Nephron (organoid): Measurements from ENCODE around the gene TAS2R31.
"Not testable (repeated sequence)": the region's sequence is repeated elsewhere in the genome, so short reads cannot be mapped to it uniquely, and the experiment has no call there.

Experiments used
- H3K27ac Mint-ChIP-seq, 3 experiments: 2 replicates each; pipeline ENCODE4 v1.8.0; 2020; ENCODE audit warnings: mixed read lengths in 3 of 3, mild to moderate bottlenecking in 2 of 3, moderate library complexity in 1 of 3
- H3K27me3 Mint-ChIP-seq: 2 replicates; pipeline ENCODE4 v1.8.0; 2021; ENCODE audit warnings: low read depth, mild to moderate bottlenecking, moderate library complexity, mixed read lengths
- H3K36me3 Mint-ChIP-seq: 2 replicates; pipeline ENCODE4 v1.8.0; 2020; ENCODE audit warnings: low read depth, mixed read lengths
- H3K4me1 Mint-ChIP-seq: 2 replicates; pipeline ENCODE4 v1.8.0; 2020; ENCODE audit warnings: mixed read lengths
- H3K4me3 Mint-ChIP-seq, 3 experiments: 2 replicates each; pipeline ENCODE4 v1.8.0; 2020; ENCODE audit warnings: mild to moderate bottlenecking in 3 of 3, mixed read lengths in 3 of 3, moderate library complexity in 2 of 3
- H3K9me3 Mint-ChIP-seq: 2 replicates; pipeline ENCODE4 v1.8.0; 2020; ENCODE audit warnings: mixed read lengths
- TF ChIP-seq, protein P1 (sequence below), 3 experiments: fragments of 200-600 bp; sonication (generic); IDR thresholded peaks; one replicate each; pipeline ENCODE4 v1.5.0; 2021; ENCODE audit warnings: antibody characterized with exemption in 3 of 3; ENCODE audit not compliant: unreplicated experiment in 3 of 3

The TAS2R31 gene

DNA sequence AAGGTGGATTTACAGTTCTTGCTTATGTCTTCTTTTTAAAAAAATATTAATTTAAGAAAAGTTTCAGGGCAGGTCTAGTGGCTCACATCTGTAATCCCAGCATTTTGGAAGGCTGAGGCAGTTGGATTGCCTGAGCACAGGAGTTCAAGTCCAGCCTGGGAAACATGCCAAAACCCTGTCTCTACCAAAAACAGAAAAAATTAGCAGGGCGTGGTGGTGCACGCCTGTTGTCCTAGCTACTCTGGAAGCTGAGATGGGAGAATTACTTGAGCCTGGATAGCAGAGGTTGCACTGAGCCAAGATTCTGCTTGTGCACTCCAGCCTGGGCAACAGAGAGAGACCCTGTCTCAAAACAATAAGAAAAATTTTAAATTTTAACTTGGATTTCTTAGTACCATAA, 36.3 kb upstream of the TAS2R31 start:
- TF ChIP-seq, protein P1, sequence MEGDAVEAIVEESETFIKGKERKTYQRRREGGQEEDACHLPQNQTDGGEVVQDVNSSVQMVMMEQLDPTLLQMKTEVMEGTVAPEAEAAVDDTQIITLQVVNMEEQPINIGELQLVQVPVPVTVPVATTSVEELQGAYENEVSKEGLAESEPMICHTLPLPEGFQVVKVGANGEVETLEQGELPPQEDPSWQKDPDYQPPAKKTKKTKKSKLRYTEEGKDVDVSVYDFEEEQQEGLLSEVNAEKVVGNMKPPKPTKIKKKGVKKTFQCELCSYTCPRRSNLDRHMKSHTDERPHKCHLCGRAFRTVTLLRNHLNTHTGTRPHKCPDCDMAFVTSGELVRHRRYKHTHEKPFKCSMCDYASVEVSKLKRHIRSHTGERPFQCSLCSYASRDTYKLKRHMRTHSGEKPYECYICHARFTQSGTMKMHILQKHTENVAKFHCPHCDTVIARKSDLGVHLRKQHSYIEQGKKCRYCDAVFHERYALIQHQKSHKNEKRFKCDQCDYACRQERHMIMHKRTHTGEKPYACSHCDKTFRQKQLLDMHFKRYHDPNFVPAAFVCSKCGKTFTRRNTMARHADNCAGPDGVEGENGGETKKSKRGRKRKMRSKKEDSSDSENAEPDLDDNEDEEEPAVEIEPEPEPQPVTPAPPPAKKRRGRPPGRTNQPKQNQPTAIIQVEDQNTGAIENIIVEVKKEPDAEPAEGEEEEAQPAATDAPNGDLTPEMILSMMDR (IDR thresholded peaks at IDR 0.05; ENCODE audit: unreplicated experiment in 3 of 3): no peak
- Mint-ChIP-seq H3K9me3 (no peaks in the 10 kb centered on the region), H3K27ac (no peak overlapping the region), H3K36me3 (peaks cover 39% of the 10 kb centered on the region), H3K4me1 (no peaks in the 10 kb centered on the region), H3K27me3 (no peaks in the 10 kb centered on the region), H3K4me3 (no peak overlapping the region)

DNA sequence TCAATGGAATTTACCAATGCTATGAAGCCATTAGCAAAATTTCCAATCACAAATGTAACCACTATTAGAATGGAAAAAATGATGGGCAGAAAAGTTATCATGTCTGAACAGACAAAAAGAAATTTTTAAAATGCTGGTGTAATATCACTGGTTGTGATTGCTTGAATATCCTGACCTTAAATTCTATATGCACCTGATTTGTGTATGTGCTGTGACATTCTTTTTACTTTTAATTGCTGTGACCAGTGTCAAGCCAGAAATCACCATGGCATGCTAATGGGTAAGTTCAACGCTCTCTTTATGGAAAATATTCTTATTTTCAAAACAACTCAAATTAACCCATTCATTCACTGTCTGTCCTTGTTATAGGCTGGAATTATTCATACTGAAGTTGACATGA, 31.0 kb upstream of the TAS2R31 start, which contains the start of gene TAS2R46:
Gene TAS2R46 (minus strand): TSS at position 101 of the 400 bp plus-strand sequence. CDS start 0 bp downstream, at position 101.
- H3K4me3 Mint-ChIP-seq, H3K4me1 Mint-ChIP-seq, H3K27ac Mint-ChIP-seq, H3K9me3 Mint-ChIP-seq, H3K27me3 Mint-ChIP-seq: not testable (repeated sequence)
- H3K36me3 Mint-ChIP-seq: peaks cover 22% of the 10 kb centered on the region

- TF ChIP-seq, protein P1 (IDR thresholded peaks at IDR 0.05; ENCODE audit: unreplicated experiment in 3 of 3): no peak
- H3K27ac Mint-ChIP-seq: no peak overlapping the region
- H3K9me3 Mint-ChIP-seq: no peaks in the 10 kb centered on the region
Observed at GRCh38 chr12:11059784-11060183, 28.6 kb upstream of the TAS2R31 start.

GRCh38 chr12:11059041-11059440, 27.8 kb upstream of the TAS2R31 start:
- H3K4me1 Mint-ChIP-seq: no peaks in the 10 kb centered on the region
- TF ChIP-seq, protein P1 (IDR thresholded peaks at IDR 0.05; ENCODE audit: unreplicated experiment in 3 of 3): no peak
- H3K4me3 Mint-ChIP-seq: no peak overlapping the region
- H3K36me3 Mint-ChIP-seq: peaks cover 18% of the 10 kb centered on the region
- H3K27ac Mint-ChIP-seq: no peak overlapping the region
- no peaks in the 10 kb centered on the region for H3K9me3 Mint-ChIP-seq
- H3K27me3 Mint-ChIP-seq: no peaks in the 10 kb centered on the region

More at GRCh38 chr12:11059784-11060183, 28.6 kb upstream of the TAS2R31 start:
- Mint-ChIP-seq H3K4me1 (no peaks in the 10 kb centered on the region), H3K36me3 (peaks cover 25% of the 10 kb centered on the region), H3K4me3 (no peak overlapping the region), H3K27me3 (no peaks in the 10 kb centered on the region)

- Mint-ChIP-seq H3K4me3 (no peak overlapping the region), H3K4me1 (no peaks in the 10 kb centered on the region), H3K27ac (no peak overlapping the region), H3K9me3 (peaks cover 23% of the 10 kb centered on the region), H3K36me3 (peaks cover 46% of the 10 kb centered on the region), H3K27me3 (no peaks in the 10 kb centered on the region)
- TF ChIP-seq, protein P1 (IDR thresholded peaks at IDR 0.05; ENCODE audit: unreplicated experiment in 3 of 3): no peak
Observed at GRCh38 chr12:11055306-11055705, 24.1 kb upstream of the TAS2R31 start.

- H3K27me3 Mint-ChIP-seq, H3K4me3 Mint-ChIP-seq, H3K4me1 Mint-ChIP-seq, H3K27ac Mint-ChIP-seq: not testable (repeated sequence)
- Mint-ChIP-seq H3K9me3 (peaks cover 33% of the 10 kb centered on the region), H3K36me3 (peaks cover 71% of the 10 kb centered on the region)
Observed at GRCh38 chr12:11049806-11050531, 18.8 kb upstream of the TAS2R31 start.

- not testable (repeated sequence) for H3K27me3 Mint-ChIP-seq, H3K4me1 Mint-ChIP-seq, H3K4me3 Mint-ChIP-seq, H3K27ac Mint-ChIP-seq
- Mint-ChIP-seq H3K36me3 (peaks cover 78% of the 10 kb centered on the region), H3K9me3 (peaks cover 26% of the 10 kb centered on the region)
Observed at GRCh38 chr12:11041366-11041765, 10.2 kb upstream of the TAS2R31 start.
